Raji (cell line): Measurements from ENCODE around the gene FAM124A.

Experiments
- POLR2A ChIP-seq: IDR thresholded peaks from 2 replicates; pipeline ENCODE4 v1.6.1; 2011; ENCODE audit warnings: low read depth, low read length, control low read depth; ENCODE audit not compliant: insufficient read depth

Gene FAM124A

DNA sequence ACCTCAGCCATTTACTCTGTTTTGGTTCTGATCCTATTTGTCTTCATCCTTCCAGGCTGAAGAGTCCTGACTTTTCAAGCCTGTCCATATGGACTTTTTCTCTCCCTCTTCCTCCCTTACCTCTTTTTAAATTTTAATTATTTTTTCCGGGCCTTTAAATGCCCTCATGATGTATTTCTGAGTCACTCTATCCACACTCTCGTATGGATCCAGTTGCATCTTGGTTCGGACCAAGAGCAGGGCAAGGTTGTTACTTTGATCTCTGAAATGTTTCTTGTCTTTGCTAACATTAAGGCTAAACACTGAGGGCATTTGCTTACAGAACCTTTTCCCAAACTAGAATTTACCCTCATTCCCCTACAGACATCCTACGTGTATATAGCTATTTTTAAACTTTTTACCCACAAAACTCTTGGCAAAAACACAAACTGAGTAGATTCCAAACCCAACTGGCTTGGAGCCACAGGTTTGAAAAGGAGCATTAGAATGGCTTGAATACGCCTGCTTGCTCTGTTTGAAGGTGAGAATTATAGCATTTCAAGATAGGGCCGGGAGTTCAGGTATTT lies 69.9 kb downstream of the FAM124A start:
- no peak for TF ChIP-seq POLR2A

DNA sequence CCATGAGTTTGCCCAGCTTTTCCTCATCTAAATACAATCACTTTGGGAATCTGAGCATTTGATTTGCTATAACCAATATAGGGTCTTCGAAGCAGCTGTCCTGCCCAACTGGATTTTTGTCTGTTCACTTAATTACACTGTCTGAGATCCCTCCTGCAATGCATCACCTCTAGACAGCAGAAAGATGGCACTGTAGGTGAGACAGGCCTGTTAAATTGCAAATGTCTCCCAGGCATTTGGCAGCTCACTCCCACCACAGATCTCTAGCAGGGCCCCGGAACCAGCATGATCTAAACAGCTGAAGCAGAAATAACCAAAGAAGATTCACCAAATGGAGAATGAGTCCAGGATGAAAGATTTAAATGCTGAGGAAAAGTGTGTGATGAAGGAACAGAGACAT lies 75.4 kb downstream of the FAM124A start:
- TF ChIP-seq POLR2A: no peak

DNA sequence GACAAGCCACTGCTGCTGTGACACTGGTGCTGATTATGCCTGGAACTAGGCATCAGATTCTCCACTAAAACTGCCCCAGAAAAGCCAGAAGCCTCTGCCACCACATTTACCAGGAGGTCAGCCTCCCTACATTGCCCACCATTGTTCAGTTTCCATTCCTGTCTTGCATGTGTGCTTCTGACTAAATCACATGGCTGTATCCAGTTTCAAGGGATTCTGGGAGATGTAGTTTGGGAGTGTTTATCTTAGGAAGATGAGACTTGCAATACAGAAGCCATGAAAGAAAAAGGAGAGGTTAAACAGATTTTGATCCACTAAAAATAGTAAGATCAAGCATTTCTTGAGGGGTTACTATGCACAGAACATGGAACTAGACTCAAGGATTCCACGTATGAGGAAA lies 76.6 kb downstream of the FAM124A start:
- TF ChIP-seq POLR2A: no peak

DNA sequence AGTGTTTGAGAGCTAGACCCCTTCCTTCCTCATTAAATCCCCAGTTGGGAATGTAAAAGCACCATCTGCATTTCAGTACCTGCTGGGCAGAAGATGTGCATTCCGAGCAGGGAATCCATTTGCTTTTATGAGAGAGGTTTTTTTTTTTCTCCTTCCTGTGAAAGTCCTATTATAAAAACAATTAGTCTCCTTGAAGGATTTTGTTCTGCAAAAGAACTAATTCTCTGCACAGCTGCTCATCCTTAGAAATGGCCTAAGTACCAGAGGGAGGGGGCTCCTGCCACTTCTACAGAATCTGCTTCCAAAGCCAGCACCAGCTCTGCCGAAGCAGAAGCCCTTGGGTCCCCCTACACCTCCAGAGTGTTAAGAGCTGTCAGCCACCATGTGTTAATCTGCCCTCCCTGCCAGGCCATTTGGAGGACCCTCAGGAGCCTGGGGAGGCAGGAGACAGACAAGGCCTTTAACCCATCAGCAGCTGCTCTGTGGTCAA lies 80.9 kb downstream of the FAM124A start:
- TF ChIP-seq POLR2A: no peak

DNA sequence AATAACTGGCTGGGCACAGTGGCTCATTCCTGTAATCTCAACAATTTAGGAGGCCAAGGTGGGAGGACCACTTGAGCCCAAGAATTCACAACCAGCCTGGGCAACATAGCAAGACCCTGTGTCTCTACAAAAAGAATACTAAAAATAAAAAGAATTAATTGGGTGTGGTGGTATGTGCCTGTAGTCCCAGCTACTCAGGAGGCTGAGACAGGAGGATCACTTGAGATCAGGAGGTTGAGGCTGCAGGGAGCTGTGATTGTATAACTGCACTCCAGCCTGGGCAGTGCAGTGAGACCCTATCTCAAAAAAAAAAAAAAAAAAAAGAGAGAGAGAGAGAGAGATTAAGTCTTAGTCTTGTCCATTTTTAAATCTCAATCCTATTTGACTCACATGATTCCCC lies 81.7 kb downstream of the FAM124A start:
- TF ChIP-seq POLR2A: no peak

DNA sequence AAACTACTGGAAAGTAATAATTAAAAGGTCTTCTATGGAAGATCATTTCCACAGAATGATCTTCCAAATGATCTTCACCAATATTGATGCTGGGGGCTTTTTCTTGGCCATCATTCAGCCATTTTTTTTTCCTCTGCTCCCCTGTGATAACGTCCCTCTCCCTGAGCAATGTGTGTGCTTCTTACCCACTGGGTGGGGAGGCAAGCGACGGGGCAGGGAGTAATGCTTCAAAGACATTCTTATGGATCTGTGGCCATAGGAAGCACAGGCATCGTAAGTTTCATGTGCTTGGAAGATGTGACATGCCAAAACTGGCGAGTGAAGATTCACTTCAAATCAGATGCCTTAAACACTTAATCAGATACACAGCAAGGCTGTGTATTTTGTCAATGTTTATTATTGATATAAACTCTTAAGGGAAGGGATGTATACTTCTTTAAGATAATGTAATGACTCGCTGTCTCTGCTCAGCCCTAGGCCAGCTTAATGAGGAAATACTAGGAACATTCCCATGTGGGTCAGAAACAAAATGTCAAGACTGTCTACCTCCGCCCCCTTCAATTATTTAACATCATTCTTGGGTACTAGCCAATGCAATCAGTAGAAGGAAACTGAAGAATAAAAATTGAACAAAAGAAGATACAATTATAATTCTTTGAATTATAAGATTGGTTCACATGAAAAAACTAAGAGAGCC lies 83.2 kb downstream of the FAM124A start:
- TF ChIP-seq POLR2A: no peak

DNA sequence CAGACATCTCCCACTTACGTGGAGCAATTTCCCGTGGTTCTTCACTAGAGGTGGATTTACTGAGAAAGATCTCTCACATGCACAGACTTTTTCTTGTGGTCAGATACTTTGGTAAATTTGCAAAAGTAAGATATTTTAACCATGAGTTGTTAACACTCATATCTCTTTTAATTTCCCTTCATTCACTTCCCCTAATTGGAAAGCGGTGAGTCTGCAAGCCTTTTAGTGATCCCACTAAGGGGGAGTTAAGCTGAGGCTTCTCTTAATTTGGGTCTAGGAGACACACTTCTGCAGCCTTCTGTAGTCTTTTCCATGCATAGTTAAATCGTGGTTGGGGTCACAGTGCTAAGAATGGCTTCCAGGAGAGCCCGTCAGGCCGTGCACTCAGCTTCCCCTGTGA lies 86.6 kb downstream of the FAM124A start:
- no peak for TF ChIP-seq POLR2A

DNA sequence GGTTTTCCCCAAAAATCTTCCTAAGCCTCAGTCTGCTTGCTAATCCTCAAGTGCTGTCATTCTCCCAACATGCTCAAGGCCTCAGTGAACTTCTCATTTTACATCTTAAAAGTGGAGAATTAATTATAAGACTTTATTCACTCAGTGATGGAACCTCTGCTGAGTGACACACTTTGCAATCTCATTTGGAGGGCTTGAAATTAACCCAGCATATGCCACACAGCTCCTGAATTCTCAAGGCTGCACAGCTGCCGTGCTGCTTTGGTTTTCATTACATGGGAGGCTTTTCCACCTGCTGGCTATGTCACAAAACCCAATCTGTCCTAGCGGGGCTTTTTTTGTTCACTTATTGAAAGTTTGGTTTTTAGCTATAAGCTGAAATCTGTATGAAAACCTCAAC lies 89.0 kb downstream of the FAM124A start:
- no peak for TF ChIP-seq POLR2A

DNA sequence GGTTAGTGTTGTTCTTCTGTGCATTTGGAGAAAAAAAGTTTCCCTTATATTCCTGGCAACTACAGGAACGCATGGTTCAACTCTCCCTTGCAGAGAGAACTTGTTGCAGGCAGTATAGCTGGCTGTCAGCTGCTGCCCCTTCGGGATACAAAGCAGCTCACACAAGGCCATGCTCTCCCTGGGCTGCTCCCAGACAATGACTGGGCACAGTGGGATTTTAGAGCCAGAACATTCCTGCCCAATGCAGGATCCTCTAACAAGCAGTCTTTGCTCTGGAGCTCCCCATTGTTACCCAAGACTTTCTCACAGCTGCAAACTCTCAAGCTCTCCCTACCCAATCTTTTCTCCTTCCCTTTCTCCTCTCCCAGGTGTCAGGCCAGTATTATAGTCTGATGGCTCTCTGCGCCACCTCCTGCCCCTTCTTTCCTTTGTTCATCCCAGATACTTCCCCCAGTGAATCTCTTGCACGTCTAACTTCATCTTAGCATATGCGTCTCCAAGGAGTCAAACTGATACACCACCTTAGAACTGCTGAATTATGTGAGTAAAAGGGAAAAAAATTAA lies 89.8 kb downstream of the FAM124A start:
- no peak for TF ChIP-seq POLR2A

DNA sequence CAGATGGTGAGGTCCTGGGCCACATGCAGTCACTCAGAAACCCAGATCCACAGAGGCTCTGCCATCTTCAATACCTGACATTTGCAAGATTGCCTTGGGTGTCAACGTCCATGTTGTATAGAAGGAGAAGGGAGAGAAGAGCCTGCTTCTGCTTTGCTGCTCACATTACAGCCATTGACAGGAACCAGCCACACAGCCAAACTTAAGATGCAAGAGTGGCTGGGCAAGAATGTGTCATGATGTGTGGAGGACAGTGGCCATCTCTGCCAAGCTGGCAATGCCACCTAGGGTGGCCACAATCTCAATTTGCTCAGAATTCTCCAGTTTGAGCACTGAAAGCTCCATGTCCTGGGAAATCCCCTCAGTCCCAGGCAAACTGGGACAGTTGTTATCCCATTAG lies 91.4 kb downstream of the FAM124A start:
- no peak for TF ChIP-seq POLR2A

DNA sequence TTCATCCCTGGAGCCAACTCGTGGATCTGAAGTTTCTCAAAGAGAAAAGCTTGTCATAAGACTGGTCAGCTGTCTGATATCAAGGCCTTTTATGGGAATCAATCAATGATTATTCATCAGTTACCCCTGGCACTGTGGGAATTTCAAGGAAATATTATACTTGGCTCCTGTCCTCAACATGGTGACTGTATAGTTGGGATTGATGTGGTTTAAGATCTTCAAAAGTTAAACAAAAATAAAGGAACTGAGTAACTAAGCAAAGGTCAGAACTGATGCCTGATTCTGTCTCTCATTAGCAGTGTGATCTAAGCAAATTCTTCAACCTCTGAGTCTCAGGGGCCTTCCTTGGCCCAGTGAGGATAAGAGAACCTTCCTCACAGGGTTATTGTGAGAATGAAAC lies 95.1 kb downstream of the FAM124A start:
- TF ChIP-seq POLR2A: no peak

DNA sequence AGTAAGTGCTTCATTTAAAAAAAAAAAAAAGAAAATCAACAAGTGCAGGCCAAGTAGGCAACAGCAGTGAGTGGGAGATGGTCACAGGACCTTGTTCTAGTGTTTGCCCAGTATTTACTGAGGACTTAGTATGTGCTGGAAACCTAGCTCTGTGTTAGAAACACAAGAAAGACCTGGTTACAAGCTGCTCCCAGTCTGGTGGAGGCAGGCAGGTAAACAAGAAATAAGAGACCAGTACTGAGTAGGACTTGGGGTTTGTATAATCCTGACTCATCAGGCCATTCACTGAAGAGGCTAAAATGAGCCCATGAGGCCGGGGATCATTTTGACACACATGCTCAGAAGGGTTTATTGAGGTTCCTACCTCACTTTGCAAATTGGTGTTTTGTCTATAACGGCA lies 95.8 kb downstream of the FAM124A start:
- no peak for TF ChIP-seq POLR2A

DNA sequence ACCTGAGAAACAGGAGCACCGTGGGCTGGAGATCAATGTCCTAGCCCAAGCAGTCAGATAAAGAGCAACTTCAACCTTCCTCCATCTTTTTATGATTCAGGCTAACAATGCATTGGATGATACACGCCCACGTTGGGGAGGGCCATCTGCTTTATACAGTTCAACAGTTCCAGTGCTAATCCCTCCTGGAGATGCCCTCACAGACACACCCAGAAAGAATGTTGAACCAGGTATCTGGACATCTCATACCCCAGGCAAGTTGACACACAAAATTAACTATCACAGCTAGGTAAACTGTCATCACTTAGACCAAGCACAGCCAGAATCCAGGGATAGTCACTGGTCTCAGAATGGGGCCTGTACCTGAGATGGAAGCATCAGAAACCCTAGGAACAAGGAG lies 96.7 kb downstream of the FAM124A start:
- no peak for TF ChIP-seq POLR2A

DNA sequence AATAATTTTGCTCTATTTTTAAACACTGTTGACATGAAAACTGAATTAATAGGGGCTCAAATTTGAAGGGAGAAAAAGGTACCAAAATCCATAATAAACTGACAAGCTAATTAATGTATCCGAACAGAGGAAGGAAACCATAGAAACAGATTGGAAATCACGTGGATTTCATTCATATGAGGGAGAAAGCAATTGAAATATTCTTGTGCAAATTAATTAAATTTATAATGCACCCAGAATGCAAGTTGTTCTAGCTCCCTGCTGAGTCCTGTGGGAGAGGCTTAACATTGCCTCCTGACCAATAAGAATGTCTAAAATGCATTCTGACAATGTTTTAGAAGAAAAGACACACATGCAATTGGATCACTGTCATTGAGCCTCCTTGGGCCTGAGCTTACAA lies 99.6 kb downstream of the FAM124A start:
- no peak for TF ChIP-seq POLR2A

DNA sequence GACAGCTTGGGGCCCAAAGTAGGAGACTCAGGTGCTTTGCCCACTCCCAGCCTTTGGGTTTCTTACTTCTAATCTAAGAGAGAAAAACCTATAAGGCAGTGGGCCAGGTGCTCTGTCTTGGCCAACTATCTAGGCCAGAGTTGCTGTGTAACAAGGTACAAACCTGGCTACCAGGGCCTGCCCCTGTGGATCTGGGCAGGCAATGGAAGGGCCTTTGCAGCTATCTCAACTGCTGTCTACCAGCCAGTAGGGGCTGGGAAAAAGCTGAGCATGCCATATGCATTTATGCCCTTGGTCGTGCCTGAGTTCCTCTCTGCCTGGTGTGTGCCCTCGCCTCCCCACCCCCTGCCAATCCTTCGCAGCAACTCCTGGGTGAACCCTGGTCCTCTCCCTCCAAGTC lies 100.6 kb downstream of the FAM124A start:
- no peak for TF ChIP-seq POLR2A

DNA sequence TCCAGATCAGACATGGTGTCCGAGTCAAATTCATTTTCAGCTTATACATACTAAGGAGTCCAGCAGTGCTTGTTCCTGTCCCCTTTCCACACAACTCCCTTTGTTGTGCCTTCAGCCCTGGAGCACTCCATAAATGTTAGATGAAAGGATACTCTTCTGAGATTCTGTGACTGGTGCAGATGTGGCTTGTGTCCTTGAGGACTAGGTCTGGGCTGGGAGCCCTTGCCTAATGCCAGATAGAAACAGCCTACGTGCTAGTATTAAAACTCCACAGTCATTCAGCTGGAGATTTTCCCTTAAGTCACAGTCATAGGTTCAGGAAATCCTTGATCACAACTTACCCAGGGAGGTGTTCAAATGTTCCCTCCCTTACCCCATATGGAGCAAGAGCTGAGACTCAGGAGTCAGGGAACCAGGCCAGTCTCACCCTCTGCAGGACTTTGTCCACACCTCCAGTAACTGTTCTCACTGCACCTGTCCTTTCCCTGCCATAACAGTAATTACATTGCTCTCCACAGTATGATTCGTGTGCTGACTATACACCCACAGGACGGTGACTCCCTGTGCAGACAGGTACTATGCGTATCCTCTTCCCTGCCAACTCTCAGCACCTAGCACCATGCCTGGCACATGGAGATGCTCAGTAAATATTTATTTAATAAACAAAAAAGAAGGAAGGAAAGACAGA lies 101.8 kb downstream of the FAM124A start:
- TF ChIP-seq POLR2A: no peak

DNA sequence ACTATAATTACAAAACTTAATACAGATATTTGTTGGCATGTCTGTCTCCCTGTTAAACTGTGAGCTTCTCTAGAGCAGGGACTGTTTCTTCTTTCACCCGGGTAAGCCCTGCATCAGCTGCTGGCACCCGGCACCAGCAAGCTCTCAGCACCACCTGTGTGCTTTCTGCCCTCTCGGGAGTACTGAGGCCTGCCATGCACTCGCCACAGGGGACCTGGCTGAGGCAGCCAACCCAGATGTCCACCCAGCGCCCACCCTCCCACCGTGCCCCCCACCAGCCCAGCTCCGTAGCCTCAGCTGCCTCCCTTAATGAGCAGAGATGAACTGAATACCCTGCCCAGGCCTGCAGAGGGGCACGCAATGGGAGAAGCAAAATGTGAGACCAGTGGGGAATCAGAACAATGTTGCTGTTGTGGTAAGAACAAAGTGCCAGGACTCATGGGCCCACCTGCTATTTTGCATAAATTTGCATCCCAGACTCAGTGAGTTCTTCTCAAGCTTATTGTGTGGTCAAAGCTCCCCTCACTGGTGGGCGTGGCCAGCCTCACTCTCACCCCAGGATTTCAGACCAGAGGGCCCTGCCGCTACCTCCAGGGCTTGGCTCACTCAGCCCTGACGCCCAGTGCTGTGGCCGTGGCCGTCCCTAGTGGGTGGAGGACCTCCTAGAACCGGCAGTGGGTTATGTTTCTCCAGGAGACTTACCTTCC lies 102.7 kb downstream of the FAM124A start:
- no peak for TF ChIP-seq POLR2A
